ENCODE measurements around the gene CPD.
"Not testable (repeated sequence)": the region's sequence is repeated elsewhere in the genome, so short reads cannot be mapped to it uniquely, and the experiment has no call there.

Gene CPD

DNA sequence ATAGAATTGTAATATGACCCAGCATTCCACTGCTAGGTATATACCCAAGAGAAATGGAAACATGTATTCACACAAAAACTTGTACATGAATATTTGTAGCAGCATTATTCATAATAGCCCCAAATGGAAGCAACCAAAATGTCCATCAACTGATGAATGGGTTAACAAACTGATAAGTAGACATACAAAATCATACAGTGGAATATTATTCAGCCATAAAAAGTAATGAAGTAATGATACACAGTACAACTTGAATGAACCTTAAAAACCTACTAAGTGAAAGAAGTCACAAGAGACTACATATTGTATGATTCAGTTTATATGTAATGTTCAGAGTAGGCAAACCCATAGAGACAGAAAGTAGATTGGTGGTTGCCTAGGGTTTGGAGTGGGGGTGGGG is 58.0 kb downstream of the CPD start:
- no peak for DNase-seq

- no peak for DNase-seq
Measured at GRCh38 chr17:30443721-30444120, 65.0 kb downstream of the CPD start.

DNA sequence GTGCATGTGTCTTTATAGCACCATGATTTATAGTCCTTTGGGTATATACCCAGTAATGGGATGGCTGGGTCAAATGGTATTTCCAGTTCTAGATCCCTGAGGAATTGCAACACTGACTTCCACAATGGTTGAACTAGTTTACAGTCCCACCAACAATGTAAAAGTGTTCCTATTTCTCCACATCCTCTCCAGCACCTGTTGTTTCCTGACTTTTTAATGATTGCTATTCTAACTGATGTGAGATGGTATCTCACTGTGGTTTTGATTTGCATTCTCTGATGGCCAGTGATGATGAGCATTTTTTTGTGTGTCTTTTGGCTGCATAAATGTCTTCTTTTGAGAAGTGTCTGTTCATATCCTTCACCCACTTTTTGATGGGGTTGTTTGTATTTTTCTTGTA is 67.9 kb downstream of the CPD start:
- not testable (repeated sequence) for DNase-seq

DNA sequence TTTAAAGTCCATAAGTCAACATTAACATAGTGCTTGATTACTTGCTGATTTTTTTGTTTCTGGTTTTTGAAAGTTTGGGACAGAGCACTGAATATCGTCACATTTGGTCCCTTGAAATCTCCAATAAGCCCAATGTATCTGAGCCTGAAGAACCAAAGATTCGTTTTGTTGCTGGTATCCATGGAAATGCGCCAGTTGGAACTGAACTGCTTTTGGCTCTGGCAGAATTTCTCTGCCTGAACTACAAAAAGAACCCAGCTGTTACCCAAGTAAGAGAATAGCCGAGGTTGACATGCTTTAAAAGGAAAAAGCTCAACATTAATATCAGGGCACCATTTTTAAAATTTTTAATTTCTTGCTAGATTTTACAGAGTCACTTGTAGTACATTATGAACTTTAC is 70.8 kb downstream of the CPD start:
- DNase-seq = no peak

DNA sequence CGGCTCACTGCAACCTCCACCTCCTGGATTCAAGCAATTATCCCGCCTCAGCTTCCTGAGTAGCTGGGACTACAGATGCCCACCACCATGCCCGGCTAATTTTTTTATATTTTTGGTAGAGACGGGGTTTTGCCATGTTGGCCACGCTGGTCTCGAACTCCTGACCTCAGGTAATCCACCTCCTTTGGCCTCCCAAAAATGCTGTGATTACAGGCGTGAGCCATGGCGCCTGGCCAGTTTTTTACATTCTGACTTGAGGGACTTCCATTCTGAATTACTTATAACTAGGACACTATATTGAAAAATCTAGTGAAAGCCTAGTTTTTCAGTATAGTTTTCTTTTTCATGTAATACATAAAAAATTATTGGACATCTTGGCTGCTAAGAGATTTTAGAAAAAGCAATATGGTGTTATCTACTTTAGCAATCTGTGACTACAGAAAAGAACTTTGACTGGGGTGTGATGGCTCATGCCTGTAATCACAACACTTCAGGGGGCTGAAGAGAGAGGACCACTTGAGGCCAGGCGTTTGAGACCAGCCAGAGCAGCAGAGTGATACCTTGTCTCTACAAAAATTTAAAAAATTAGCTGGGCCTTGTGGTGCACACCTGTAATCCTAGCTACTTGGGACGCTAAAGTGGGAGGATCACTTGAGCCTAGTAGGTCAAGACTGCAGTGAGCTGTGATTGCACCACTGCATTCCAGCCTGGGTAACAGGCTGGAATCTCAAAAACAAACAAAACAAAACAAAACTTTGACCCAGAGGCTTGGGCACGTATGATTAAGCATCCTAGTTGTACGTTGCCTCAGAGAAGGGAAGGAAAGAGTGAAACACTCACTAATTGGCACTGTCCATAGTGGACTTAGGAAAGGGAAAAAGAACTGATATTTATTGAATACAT is 71.6 kb downstream of the CPD start:
- DNase-seq = no peak

- DNase-seq = no peak
Measured at GRCh38 chr17:30454635-30455034, 75.9 kb downstream of the CPD start.

DNA sequence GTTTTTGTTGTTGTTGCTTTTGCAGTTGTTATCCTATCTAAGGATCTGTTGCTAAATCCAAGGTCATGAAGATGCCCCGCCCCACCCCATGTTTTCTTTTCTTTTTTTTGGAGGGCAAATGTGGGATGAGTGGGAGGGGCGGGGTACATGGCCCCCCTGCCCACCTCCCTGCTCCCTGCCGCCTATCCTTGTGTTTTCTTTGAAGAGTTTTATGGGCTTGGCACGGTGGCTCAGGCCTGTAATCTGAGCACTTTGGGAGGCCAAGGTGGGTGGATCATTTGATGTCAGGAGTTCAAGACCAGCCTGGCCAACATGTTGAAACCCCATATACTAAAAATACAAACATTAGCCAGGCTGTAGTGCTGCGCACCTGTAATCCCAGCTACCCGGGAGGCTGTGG is 79.6 kb downstream of the CPD start:
- DNase-seq = no peak

- DNase-seq = not testable (repeated sequence)
Measured at GRCh38 chr17:30458797-30459413, 80.2 kb downstream of the CPD start.

DNA sequence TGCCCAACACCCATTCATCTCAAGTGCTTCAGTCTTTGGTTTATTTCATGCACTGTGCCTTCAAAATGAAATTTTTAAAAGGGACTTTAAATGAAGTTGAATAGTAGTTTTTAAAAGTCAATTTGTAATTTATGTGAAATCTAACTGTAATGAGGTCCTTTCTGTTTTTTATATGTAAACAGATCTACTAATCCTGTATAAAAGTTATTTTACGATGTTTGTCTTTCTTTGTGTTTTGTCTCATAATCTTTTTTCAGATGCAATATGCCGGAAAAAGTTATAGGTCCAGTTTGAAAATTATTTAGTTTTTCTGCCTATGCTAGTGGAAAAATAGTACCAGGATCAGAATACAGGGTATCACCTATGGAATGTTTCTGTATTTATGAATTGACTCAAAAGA is 89.7 kb downstream of the CPD start:
- DNase-seq = no peak

- no peak for DNase-seq
Measured at GRCh38 chr17:30472238-30472890, 93.6 kb downstream of the CPD start.

DNA sequence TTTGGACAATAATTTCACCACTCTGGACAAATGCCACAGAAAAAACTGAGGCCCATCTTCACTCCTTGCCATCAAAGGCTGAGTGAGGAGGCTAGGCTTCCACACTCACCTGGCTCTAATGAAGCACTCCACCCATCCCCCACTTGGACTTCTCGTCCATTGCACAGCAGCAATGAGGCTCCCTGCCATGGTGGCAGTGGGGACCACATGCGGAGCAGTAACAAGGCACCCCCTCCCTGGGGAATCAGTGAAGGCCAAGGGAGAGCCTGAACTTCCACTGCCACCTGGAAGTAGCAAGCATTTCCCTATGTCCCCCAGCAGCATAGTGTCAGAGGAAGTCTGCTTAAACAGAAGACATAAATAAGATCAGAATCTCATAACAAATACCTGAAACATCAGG is 96.5 kb downstream of the CPD start:
- DNase-seq = no peak

DNA sequence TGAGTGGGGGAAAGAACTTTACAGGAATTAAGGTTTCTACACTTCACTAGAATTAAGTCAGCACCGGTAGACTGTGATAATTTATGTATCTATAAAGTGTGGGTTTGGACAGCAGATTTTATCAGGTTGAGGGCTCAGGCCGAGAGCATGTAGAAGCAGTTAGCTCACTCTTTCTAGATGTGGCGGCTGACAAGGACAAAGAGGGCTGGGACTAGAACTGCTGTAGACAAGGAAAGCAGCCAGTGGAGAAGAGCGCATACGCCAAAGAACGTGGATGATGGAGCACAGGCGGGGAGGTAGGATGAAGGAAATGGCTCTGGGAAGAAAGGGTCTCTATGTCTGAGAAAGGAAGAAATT is 98.0 kb downstream of the CPD start:
- DNase-seq = peak; percentile 28

DNA sequence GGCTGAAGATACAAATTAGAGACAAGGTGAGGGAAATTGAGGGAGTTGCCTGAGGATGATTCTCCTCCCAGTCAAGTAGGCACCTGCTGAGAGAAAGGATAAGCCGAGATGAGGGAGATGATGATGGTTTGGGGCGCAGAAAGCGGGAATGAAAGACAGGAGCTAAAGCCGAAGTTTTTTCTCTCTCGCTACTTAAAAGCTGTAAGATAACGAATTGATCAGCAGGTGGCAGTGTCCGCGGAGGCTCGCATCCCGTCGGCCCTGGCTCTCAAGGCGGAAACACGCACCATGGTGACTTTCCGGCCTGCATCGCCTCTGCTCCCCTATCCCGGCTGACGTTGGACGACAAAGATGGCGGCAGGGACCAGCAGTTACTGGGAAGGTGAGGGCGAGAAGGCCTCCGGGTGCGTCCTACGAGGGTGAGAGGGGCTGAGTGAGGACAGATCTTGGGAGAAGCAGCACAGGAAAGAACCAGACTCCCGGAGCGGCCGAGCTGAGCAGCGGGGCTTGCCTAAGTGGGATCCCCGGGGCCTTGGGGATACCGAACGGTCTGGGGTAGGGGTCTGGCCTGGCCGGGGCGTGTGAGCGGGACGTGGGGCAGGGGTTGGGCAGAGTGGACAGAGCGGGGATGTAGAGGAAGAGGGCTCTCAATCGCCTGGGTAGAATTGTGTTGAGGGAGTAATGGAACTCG is 98.5 kb downstream of the CPD start, which contains the start of gene GOSR1:
GOSR1 (plus strand) TSS at position 326 of the 691 bp plus-strand sequence; CDS start at position 352, 26 bp downstream.
- DNase-seq = peak; percentile 94

GRCh38 chr17:30477774-30478115 is 99.0 kb downstream of the CPD start:
- no peak for DNase-seq

GRCh38 chr17:30482555-30482954 is 103.8 kb downstream of the CPD start:
- DNase-seq = no peak

DNA sequence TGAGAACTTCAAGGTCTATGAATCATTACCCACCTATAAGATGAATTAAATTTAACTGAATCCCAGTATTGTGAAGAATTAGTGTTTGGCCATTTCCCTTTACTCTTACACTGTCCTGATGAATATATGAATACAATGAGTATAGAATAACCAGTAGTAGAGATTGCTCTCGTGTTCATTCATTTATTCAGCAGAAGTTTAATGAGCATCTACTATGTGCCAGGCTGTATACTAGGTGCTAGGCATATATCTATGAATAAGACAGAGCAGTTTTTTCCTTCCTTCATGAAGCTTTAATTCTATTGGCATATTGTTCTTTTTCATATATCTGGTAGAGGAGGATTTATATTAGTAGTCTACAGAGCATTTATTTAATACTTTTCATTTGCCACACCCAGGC is 104.4 kb downstream of the CPD start:
- DNase-seq = no peak

- DNase-seq = no peak
Measured at GRCh38 chr17:30493780-30494179, 115.1 kb downstream of the CPD start.

- DNase-seq = no peak
Measured at GRCh38 chr17:30495586-30495985, 116.9 kb downstream of the CPD start.

DNA sequence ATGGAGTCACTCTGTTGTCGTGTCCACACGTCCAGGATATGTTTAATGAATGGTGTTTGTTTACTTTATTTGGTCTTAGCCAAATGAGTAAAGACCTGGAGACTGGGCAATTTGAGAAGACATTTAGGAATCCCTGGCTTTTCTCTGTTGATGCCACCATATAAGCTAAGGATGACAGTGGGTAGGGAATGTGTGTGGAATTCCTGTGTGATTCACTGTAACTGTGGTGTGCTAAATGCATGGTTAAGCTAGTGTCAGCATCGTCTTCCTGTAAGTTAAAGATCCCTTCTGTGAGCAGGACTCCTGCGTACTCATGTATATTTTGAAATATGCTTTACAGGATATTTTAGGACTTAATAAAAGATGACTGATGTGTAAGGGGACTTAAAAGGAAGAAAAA is 124.8 kb downstream of the CPD start:
- no peak for DNase-seq

DNA sequence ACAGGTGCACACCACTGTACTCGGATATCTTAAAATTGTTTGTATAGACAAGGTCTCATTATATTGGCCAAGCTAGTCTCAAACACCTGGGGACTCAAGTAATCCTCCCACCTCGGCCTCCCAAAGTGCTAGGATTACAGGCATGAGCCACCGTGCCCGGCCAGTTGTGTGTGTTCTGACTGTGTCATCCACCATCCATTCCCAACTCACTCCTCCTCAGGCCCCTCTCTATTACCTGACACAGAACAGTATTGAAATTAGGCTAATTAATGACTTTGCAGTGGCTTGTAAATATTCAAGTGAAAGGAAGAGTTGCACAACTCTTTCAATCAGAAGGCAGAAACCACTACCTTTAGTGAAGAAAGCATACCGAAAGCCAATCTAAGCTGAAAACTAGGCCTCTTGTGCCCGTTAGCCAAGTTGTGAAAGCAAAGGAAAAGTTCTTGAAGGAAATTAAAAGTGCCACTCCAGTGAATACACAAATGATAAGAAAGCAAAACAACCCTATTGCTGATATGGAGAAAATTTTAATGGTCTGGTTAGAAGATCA is 127.2 kb downstream of the CPD start:
- no peak for DNase-seq

DNA sequence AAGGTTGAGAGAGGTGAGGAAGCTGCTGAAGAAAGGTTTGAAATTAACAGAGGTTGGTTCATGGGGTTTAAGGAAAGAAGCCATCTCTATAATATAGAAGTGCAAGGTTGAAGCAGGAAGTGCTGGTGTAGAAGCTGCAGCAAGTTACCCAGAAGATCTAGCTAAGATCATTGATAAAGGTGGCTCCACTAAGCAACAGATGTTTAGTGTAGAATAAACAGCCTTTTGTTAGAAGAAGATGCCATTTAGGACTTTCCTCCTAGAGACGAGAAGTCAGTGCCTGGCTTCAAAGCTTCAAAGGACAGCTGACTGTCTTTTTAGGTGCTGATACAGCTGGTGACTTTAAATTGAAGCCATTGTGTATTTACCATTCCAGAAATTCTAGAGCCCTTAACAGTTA is 127.8 kb downstream of the CPD start:
- no peak for DNase-seq

GRCh38 chr17:30513346-30513745 is 134.6 kb downstream of the CPD start:
- DNase-seq = no peak

Measured in CD4-positive, alpha-beta T cell treated with Interleukin-17A for 4 hours (primary cell).